ELR (cell line): ENCODE measurements around the gene WBP1L.
A peak's percentile ranks its signal among the peaks of the same experiment; 100 is the strongest.
"Not testable (repeated sequence)": the region's sequence is repeated elsewhere in the genome, so short reads cannot be mapped to it uniquely, and the experiment has no call there.

Source experiments
- DNase-seq: peaks from one replicate; pipeline ENCODE4 v3.0.0-alpha.2; 2015; ENCODE audit warnings: low read depth

WBP1L gene

GRCh38 chr10:102812231-102812876 is 68.6 kb downstream of the WBP1L start:
- DNase-seq: no peak

GRCh38 chr10:102813017-102813541 is 69.3 kb downstream of the WBP1L start:
- no peak for DNase-seq

GRCh38 chr10:102813734-102814452 is 70.1 kb downstream of the WBP1L start:
- no peak for DNase-seq

GRCh38 chr10:102814453-102814871 is 70.7 kb downstream of the WBP1L start:
- no peak for DNase-seq

GRCh38 chr10:102814873-102815661 is 71.3 kb downstream of the WBP1L start:
- peak; percentile 56 for DNase-seq

- DNase-seq: peak; percentile 80
These were observed 72.2 kb downstream of the WBP1L start for GRCh38 chr10:102815790-102816549.

GRCh38 chr10:102817175-102817574 is 73.4 kb downstream of the WBP1L start:
- DNase-seq: no peak

GRCh38 chr10:102819054-102819453 is 75.3 kb downstream of the WBP1L start:
- DNase-seq: no peak

- DNase-seq: not testable (repeated sequence)
These were observed 76.3 kb downstream of the WBP1L start for GRCh38 chr10:102820008-102820407.

- no peak for DNase-seq
These were observed 78.5 kb downstream of the WBP1L start for GRCh38 chr10:102822222-102822621.

- DNase-seq: no peak
These were observed 80.9 kb downstream of the WBP1L start for GRCh38 chr10:102824664-102825063.

- DNase-seq: no peak
These were observed 82.5 kb downstream of the WBP1L start for GRCh38 chr10:102826148-102826796.

- no peak for DNase-seq
These were observed 83.8 kb downstream of the WBP1L start for GRCh38 chr10:102827597-102827975.

- DNase-seq: no peak
These were observed 87.7 kb downstream of the WBP1L start for GRCh38 chr10:102831322-102832071.

GRCh38 chr10:102832248-102832647 is 88.5 kb downstream of the WBP1L start:
- DNase-seq: no peak

GRCh38 chr10:102832987-102833386 is 89.2 kb downstream of the WBP1L start:
- peak; percentile 17 for DNase-seq

- DNase-seq: no peak
These were observed 90.4 kb downstream of the WBP1L start for GRCh38 chr10:102834143-102834542.

- DNase-seq: peak; percentile 81
These were observed 91.3 kb downstream of the WBP1L start for GRCh38 chr10:102835007-102835482.

GRCh38 chr10:102837230-102837721 is 93.5 kb downstream of the WBP1L start, which contains the start of gene CYP17A1:
Gene CYP17A1, minus strand, starts transcription at chr10:102837413. Its CDS starts 52 bp downstream, at chr10:102837361.
- DNase-seq: no peak

- DNase-seq: not testable (repeated sequence)
These were observed 94.7 kb downstream of the WBP1L start for GRCh38 chr10:102838276-102838927.
